BLaER1 (cell line): ENCODE data around the gene GATA5.

ENCODE experiments used
- H3K27ac ChIP-seq: shearing (Covaris generic); formaldehyde crosslinking; 2 replicates; pipeline ENCODE4 v1.8.1; 2022
- H3K27me3 ChIP-seq: shearing (Covaris generic); formaldehyde crosslinking; 2 replicates; pipeline ENCODE4 v1.8.1; 2022
- H3K36me3 ChIP-seq: shearing (Covaris generic); formaldehyde crosslinking; 2 replicates; pipeline ENCODE4 v1.8.1; 2022
- H3K4me1 ChIP-seq: shearing (Covaris generic); formaldehyde crosslinking; 2 replicates; pipeline ENCODE4 v1.8.1; 2022
- H3K4me2 ChIP-seq: shearing (Covaris generic); formaldehyde crosslinking; 2 replicates; pipeline ENCODE4 v1.8.1; 2022
- H3K4me3 ChIP-seq: shearing (Covaris generic); formaldehyde crosslinking; 2 replicates; pipeline ENCODE4 v1.8.1; 2022
- H3K9ac ChIP-seq: shearing (Covaris generic); formaldehyde crosslinking; 2 replicates; pipeline ENCODE4 v1.8.1; 2022
- H3K9me3 ChIP-seq: shearing (Covaris generic); formaldehyde crosslinking; 2 replicates; pipeline ENCODE4 v1.8.1; 2022
- H4K20me1 ChIP-seq: shearing (Covaris generic); formaldehyde crosslinking; 2 replicates; pipeline ENCODE4 v1.8.1; 2022
- Cebpa-rat ChIP-seq: shearing (Covaris generic); IDR thresholded peaks from 2 replicates; pipeline ENCODE4 v1.8.1; 2022

Gene GATA5

GRCh38 chr20:62422636-62423325 is 53.0 kb downstream of the GATA5 start:
- Histone ChIP-seq H3K36me3 (no peaks in the 10 kb centered on the region), H3K4me2 (peak overlapping the region; percentile 78), H3K27me3 (no peaks in the 10 kb centered on the region)

GRCh38 chr20:62421716-62421990 is 54.1 kb downstream of the GATA5 start:
- Histone ChIP-seq H3K4me3 (no peak overlapping the region), H3K27me3 (no peaks in the 10 kb centered on the region), H4K20me1 (no peaks in the 10 kb centered on the region), H3K9ac (no peak overlapping the region), H3K36me3 (no peaks in the 10 kb centered on the region), H3K4me1 (peaks cover 24% of the 10 kb centered on the region), H3K9me3 (no peaks in the 10 kb centered on the region), H3K27ac (no peak overlapping the region), H3K4me2 (no peak overlapping the region)
- TF ChIP-seq Cebpa-rat = no peak

More at GRCh38 chr20:62422636-62423325, 53.0 kb downstream of the GATA5 start:
- Histone ChIP-seq H3K4me1 (peaks cover 27% of the 10 kb centered on the region), H4K20me1 (no peaks in the 10 kb centered on the region), H3K4me3 (no peak overlapping the region), H3K27ac (peak overlapping the region; percentile 28; the same call in 1 of the 2 replicates), H3K9me3 (no peaks in the 10 kb centered on the region), H3K9ac (no peak overlapping the region)
- TF ChIP-seq Cebpa-rat = no peak

- Histone ChIP-seq H3K4me1 (peaks cover 20% of the 10 kb centered on the region), H3K4me2 (no peak overlapping the region), H4K20me1 (no peaks in the 10 kb centered on the region), H3K9me3 (no peaks in the 10 kb centered on the region), H3K27ac (no peak overlapping the region), H3K4me3 (no peak overlapping the region), H3K27me3 (no peaks in the 10 kb centered on the region), H3K36me3 (no peaks in the 10 kb centered on the region), H3K9ac (no peak overlapping the region)
- TF ChIP-seq Cebpa-rat = no peak
These were observed 54.7 kb downstream of the GATA5 start for GRCh38 chr20:62420846-62421715.

- H4K20me1 ChIP-seq = no peaks in the 10 kb centered on the region
- H3K4me3 ChIP-seq = no peak overlapping the region
- no peak overlapping the region for H3K4me2 ChIP-seq
- H3K9ac ChIP-seq = no peak overlapping the region
- H3K4me1 ChIP-seq = peaks cover 26% of the 10 kb centered on the region
- no peak overlapping the region for H3K27ac ChIP-seq
- TF ChIP-seq Cebpa-rat = no peak
- no peaks in the 10 kb centered on the region for H3K27me3 ChIP-seq
- H3K9me3 ChIP-seq = no peaks in the 10 kb centered on the region
- no peaks in the 10 kb centered on the region for H3K36me3 ChIP-seq
These were observed 56.0 kb downstream of the GATA5 start for GRCh38 chr20:62419759-62420158.

- no peaks in the 10 kb centered on the region for H3K36me3 ChIP-seq
- no peak overlapping the region for H3K4me2 ChIP-seq
- no peak overlapping the region for H3K9ac ChIP-seq
- H3K27me3 ChIP-seq = no peaks in the 10 kb centered on the region
- no peak overlapping the region for H3K4me3 ChIP-seq
- H3K4me1 ChIP-seq = peaks cover 19% of the 10 kb centered on the region
- no peak for TF ChIP-seq Cebpa-rat
- no peak overlapping the region for H3K27ac ChIP-seq
- no peaks in the 10 kb centered on the region for H3K9me3 ChIP-seq
- no peaks in the 10 kb centered on the region for H4K20me1 ChIP-seq
These were observed 56.9 kb downstream of the GATA5 start for GRCh38 chr20:62418709-62419487.

- H3K9ac ChIP-seq = no peak overlapping the region
- no peaks in the 10 kb centered on the region for H4K20me1 ChIP-seq
- peaks cover 12% of the 10 kb centered on the region for H3K4me1 ChIP-seq
- no peaks in the 10 kb centered on the region for H3K9me3 ChIP-seq
- no peak overlapping the region for H3K4me2 ChIP-seq
- H3K27me3 ChIP-seq = no peaks in the 10 kb centered on the region
- no peaks in the 10 kb centered on the region for H3K36me3 ChIP-seq
- no peak for TF ChIP-seq Cebpa-rat
- no peak overlapping the region for H3K4me3 ChIP-seq
- H3K27ac ChIP-seq = no peak overlapping the region
These were observed 57.6 kb downstream of the GATA5 start for GRCh38 chr20:62417981-62418708.

- TF ChIP-seq Cebpa-rat = no peak
- no peaks in the 10 kb centered on the region for H3K36me3 ChIP-seq
- H3K4me2 ChIP-seq = no peak overlapping the region
- H4K20me1 ChIP-seq = no peaks in the 10 kb centered on the region
- H3K9ac ChIP-seq = no peak overlapping the region
- no peak overlapping the region for H3K4me3 ChIP-seq
- peaks cover 15% of the 10 kb centered on the region for H3K4me1 ChIP-seq
- no peaks in the 10 kb centered on the region for H3K9me3 ChIP-seq
- no peaks in the 10 kb centered on the region for H3K27me3 ChIP-seq
- H3K27ac ChIP-seq = no peak overlapping the region
These were observed 58.9 kb downstream of the GATA5 start for GRCh38 chr20:62416651-62417637.

- no peak for TF ChIP-seq Cebpa-rat
- H3K27ac ChIP-seq = no peak overlapping the region
- H3K4me1 ChIP-seq = peaks cover 29% of the 10 kb centered on the region
- 0 out of 2 replicates have a peak overlapping the region, but pooled peaks have one; percentile 9 for H3K4me2 ChIP-seq
- no peak overlapping the region for H3K9ac ChIP-seq
- no peak overlapping the region for H3K4me3 ChIP-seq
- no peaks in the 10 kb centered on the region for H3K27me3 ChIP-seq
- H3K9me3 ChIP-seq = no peaks in the 10 kb centered on the region
- H3K36me3 ChIP-seq = no peaks in the 10 kb centered on the region
- H4K20me1 ChIP-seq = no peaks in the 10 kb centered on the region
These were observed 60.3 kb downstream of the GATA5 start for GRCh38 chr20:62415354-62416111.
